Breast epithelium (tissue), 4 donors: Measurements from ENCODE around the gene DRAXIN. TPM values are rescaled to one million over a fixed set of nuclear protein-coding genes. Genes with fewer than 3 reads are reported as not detected.

ENCODE experiments used
- DNase-seq, 2 donors: peaks; one replicate each; pipeline ENCODE4 v3.0.0-alpha.2; 2019; ENCODE audit warnings: low spot score in 2 of 2
- H3K27ac ChIP-seq, 2 donors: fragments of 200-600 bp; sonication (generic) in 1 of 2; one replicate each; pipeline ENCODE4 v1.5.1; 2016 to 2019; ENCODE audit warnings: mild to moderate bottlenecking in 1 of 2
- H3K27me3 ChIP-seq, 2 donors: fragments of 200-600 bp; sonication (generic) in 1 of 2; one replicate each; pipeline versions ENCODE4 v1.5.1 to v1.6.0; 2017 to 2019; ENCODE audit warnings: control low read depth in 1 of 2, mild to moderate bottlenecking in 1 of 2
- H3K36me3 ChIP-seq: fragments of 200-600 bp; one replicate; pipeline ENCODE4 v1.5.1; 2019
- H3K4me1 ChIP-seq, 2 donors: fragments of 200-600 bp; sonication (generic); one replicate each; pipeline ENCODE4 v1.5.1; 2016 to 2019; ENCODE audit warnings: control low read depth in 1 of 2
- H3K4me3 ChIP-seq, 3 donors: fragments of 200-600 bp; sonication (generic); 1 replicate in 2 of 3; 2 replicates in 1 of 3; pipeline ENCODE4 v1.5.1; 2016 to 2019; ENCODE audit warnings: mild to moderate bottlenecking in 3 of 3, moderate library complexity in 2 of 3
- H3K9me3 ChIP-seq, 2 donors: fragments of 200-600 bp; sonication (generic) in 1 of 2; one replicate each; pipeline ENCODE4 v1.5.1; 2016 to 2019; ENCODE audit warnings: control low read depth in 1 of 2
- POLR2A ChIP-seq: fragments of 450-650 bp; IDR thresholded peaks from one replicate; pipeline ENCODE4 v1.6.1; 2016; ENCODE audit warnings: antibody characterized with exemption, mild to moderate bottlenecking, moderate library complexity
- POLR2AphosphoS5 ChIP-seq, 3 donors: sonication (generic); formaldehyde crosslinking; IDR thresholded peaks; one replicate each; pipeline ENCODE4 v1.6.1; 2017; ENCODE audit warnings: antibody characterized with exemption in 3 of 3
- intact Hi-C: fragments of 100-400 bp; cut with DNase I; formaldehyde crosslinking; loops from one replicate; pipeline ENCODE4 v1.15.1; 2023; ENCODE audit warnings: low total_unique reads
- total RNA-seq, 3 donors: library from RNA; depleted of rRNA; stranded (reverse); fragments of >200 nt; gene quantifications; one replicate each; pipeline ENCODE4 v1.1.0, GENCODE V29; 2016
- TF ChIP-seq, protein P1 (sequence below), 3 donors: fragments of 450-650 bp; IDR thresholded peaks; one replicate each; pipeline ENCODE4 v1.5.1; 2016 to 2017; ENCODE audit warnings: antibody characterized with exemption in 3 of 3, mild to moderate bottlenecking in 3 of 3, moderate library complexity in 3 of 3

Gene DRAXIN
- total RNA-seq, 3 donors from 2014 or later = under 0.01 to 0.15 (median under 0.01) TPM

DNA sequence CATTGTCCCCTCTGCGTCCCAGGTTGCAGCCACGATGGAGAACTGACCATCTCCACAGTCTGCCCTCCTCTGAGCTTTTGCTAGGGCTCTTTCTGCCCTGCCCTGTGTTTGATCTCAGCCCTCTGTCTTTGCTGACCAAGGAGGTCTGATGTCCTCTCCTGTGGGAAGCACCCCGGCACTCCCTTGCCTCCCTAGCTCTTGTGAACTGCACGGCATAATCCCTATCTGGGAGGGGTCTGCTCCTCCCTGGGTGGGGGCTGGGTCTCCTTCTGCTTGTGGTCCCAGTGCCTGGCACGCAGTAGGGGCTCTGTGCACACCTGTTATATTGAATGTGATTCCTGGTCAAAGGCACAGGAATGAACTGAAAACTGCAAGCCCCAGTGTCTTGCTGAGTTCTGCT lies 2.4 kb downstream of the DRAXIN start:
- peaks cover 6 to 29% of the 10 kb centered on the region in 2 donors for H3K27me3 ChIP-seq
- intact Hi-C loops = no loop called here
- no peak overlapping the region for H3K27ac ChIP-seq
- peaks cover 11% of the 10 kb centered on the region in 2 donors for H3K4me1 ChIP-seq
- no peak overlapping the region for H3K4me3 ChIP-seq
- DNase-seq = no peak
- no peaks in the 10 kb centered on the region for H3K9me3 ChIP-seq
- TF ChIP-seq, protein P1, sequence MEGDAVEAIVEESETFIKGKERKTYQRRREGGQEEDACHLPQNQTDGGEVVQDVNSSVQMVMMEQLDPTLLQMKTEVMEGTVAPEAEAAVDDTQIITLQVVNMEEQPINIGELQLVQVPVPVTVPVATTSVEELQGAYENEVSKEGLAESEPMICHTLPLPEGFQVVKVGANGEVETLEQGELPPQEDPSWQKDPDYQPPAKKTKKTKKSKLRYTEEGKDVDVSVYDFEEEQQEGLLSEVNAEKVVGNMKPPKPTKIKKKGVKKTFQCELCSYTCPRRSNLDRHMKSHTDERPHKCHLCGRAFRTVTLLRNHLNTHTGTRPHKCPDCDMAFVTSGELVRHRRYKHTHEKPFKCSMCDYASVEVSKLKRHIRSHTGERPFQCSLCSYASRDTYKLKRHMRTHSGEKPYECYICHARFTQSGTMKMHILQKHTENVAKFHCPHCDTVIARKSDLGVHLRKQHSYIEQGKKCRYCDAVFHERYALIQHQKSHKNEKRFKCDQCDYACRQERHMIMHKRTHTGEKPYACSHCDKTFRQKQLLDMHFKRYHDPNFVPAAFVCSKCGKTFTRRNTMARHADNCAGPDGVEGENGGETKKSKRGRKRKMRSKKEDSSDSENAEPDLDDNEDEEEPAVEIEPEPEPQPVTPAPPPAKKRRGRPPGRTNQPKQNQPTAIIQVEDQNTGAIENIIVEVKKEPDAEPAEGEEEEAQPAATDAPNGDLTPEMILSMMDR (IDR thresholded peaks at IDR 0.05) = no peak
- no peak for TF ChIP-seq POLR2AphosphoS5 (IDR thresholded peaks at IDR 0.05)
- no peak for TF ChIP-seq POLR2A
- H3K36me3 ChIP-seq = no peaks in the 10 kb centered on the region

DNA sequence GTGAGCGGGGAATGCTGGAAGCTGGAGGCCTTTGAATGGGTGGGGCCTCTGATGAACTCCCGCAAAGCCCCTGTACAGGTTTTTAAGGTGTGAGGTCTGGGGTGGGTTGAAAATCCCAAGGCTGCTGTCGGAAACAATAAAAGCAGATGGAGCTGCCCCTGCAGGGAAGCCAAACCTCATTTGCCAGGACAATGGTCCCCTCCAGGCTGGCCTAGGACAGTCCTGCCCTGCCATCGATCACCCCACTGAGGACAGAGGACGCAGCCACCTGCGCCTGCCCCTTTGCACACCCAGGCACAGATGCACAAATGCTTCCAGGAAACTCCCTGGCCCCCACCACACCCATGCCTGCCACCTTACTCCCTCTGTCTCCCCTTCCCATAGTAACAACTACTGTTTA lies 4.4 kb downstream of the DRAXIN start:
- TF ChIP-seq, protein P1 (IDR thresholded peaks at IDR 0.05) = no peak
- TF ChIP-seq POLR2A (no peak), POLR2AphosphoS5 (IDR thresholded peaks at IDR 0.05) (no peak)
- Histone ChIP-seq H3K4me3 (no peak overlapping the region), H3K36me3 (no peaks in the 10 kb centered on the region), H3K9me3 (no peaks in the 10 kb centered on the region), H3K4me1 (peaks cover 11% of the 10 kb centered on the region in 2 donors), H3K27me3 (peaks cover 6 to 25% of the 10 kb centered on the region in 2 donors), H3K27ac (no peak overlapping the region)
- intact Hi-C loops = no loop called here
- DNase-seq = no peak

DNA sequence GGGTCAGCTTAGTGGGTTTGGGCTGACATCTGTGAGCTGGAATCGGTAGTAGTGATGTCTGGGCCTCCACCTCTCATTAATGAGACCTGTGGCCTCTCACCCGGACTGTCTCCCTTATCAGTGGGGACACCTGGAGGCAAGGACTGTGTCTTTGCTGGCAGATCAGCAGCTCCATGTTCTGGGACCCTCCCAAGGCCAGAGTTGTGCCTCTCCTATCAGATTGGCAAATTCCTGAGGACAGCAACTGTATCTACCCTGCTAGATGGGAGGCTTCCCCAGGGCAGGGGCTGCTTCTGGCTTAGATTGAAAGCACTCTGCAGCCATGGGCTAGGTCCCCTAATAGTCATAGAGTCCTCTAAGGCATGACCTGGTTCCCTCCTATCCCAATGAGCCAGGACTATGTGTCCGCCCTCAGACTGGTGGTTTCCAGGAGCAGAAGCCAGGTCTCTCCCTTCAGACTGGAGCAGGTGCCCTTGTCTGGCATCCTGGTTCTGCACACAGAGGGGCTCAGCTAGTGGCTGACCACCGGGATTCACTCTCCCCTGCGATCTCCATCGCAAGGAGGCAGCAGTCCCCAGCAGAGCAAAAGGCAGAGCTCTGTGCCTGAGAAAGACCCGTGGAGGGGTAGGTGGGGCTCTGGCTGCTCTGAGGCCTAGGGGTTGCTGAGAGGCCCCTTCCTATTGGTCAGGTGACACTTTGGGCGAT lies 5.8 kb downstream of the DRAXIN start:
- Histone ChIP-seq H3K9me3 (no peaks in the 10 kb centered on the region), H3K4me3 (no peak overlapping the region), H3K27me3 (peaks cover 0 to 11% of the 10 kb centered on the region in 2 donors), H3K36me3 (no peaks in the 10 kb centered on the region), H3K27ac (no peak overlapping the region), H3K4me1 (no peaks in the 10 kb centered on the region)
- DNase-seq = no peak
- TF ChIP-seq POLR2AphosphoS5 (IDR thresholded peaks at IDR 0.05) = no peak
- intact Hi-C loops = no loop called here

DNA sequence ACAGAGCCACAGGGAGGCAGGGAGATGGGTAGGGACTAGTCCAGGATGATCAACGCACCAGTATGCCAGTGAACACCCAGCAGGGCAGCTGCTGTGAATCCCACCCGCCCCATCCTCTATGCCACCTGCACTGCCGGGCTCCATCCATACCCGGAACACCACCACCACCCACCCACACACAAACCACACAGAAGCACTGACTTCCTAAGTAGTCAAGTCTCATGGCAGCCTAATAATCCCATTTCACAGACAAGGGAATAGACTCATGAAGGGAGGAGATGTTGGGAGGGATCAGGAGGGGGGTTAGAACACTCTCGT lies 6.3 kb downstream of the DRAXIN start:
- no peak for DNase-seq
- Histone ChIP-seq H3K9me3 (no peaks in the 10 kb centered on the region), H3K4me1 (no peaks in the 10 kb centered on the region), H3K4me3 (no peak overlapping the region), H3K27me3 (peaks cover 0 to 6% of the 10 kb centered on the region in 2 donors), H3K27ac (no peak overlapping the region), H3K36me3 (no peaks in the 10 kb centered on the region)
- intact Hi-C loops = no loop called here
- no peak for TF ChIP-seq POLR2A

DNA sequence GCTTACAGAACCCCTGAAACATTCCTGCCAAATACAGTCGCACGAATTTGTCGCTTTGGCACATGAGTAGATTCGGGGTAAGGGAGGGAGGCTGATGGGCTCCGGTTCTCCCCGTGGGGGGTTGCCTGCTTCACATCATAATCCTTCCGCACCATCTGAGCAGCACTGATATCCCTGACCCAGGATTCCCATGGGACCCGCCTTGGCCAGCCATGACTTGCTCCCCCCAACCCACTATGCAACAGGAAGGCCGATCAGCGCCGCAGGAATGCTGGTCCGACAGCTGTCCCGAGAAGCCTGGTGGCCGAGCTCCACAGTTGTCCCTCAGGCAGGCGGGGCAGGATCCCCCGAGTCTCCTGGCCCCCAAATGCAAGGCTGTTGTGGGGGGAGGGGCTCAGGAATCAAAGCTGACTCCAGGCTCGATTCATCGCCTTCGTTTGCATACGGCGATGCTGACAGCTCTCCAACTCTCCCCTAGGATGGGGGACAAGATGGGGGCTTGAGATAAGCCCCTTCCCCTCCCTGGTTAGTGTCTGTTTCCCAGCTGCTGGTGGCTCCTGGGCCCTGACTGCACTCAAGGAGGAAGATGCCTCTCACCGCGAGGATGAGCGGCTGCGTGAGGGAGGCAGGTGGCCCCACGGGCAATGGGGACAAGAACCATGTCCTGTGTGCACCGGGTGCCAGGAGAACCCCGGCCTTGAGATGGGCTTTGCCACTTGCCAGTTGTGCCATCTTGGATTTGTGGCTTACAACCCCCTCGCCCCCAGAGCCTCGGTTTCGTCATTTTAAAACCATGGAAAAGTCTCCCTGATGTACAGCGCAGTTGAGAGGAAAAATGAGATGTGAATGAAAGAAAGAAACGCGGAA lies 9.3 kb downstream of the DRAXIN start:
- DNase-seq = no peak
- peak overlapping the region in 2 of 3 donors; percentile 19 to 52 for H3K4me3 ChIP-seq

More for the DNA sequence above, 9.3 kb downstream of the DRAXIN start:
- H3K4me1 ChIP-seq = no peaks in the 10 kb centered on the region
- no peaks in the 10 kb centered on the region for H3K36me3 ChIP-seq
- intact Hi-C loops = no loop called here
- H3K27ac ChIP-seq = no peak overlapping the region
- H3K9me3 ChIP-seq = no peaks in the 10 kb centered on the region
- peaks cover 0 to 10% of the 10 kb centered on the region in 2 donors for H3K27me3 ChIP-seq
- TF ChIP-seq POLR2A = no peak
- TF ChIP-seq POLR2AphosphoS5 (IDR thresholded peaks at IDR 0.05) = no peak
- TF ChIP-seq, protein P1 (IDR thresholded peaks at IDR 0.05) = no peak
